Tibial artery (tissue), 4 donors: ENCODE data around the gene STBD1.

ENCODE experiments used
- DNase-seq, 2 donors: peaks; one replicate each; pipeline ENCODE4 v3.0.0-alpha.2; 2019
- H3K27ac ChIP-seq, 2 donors: fragments of 200-600 bp; sonication (generic) in 1 of 2; 1 replicate in 1 of 2; 2 replicates in 1 of 2; pipeline ENCODE4 v1.5.1; 2018 to 2019; ENCODE audit warnings: mild to moderate bottlenecking in 1 of 2
- H3K27me3 ChIP-seq, 2 donors: fragments of 200-600 bp; sonication (generic) in 1 of 2; one replicate each; pipeline versions ENCODE4 v1.5.1 to v1.6.0; 2016 to 2019
- H3K36me3 ChIP-seq, 3 donors: fragments of 200-600 bp; sonication (generic) in 2 of 3; one replicate each; pipeline ENCODE4 v1.5.1; 2016 to 2019; ENCODE audit warnings: mild to moderate bottlenecking in 2 of 3
- H3K4me1 ChIP-seq, 4 donors: fragments of 200-600 bp; sonication (generic) in 2 of 4; 1 replicate in 3 of 4; 2 replicates in 1 of 4; pipeline ENCODE4 v1.5.1; 2016 to 2019
- H3K4me3 ChIP-seq, 2 donors: fragments of 200-600 bp; sonication (generic) in 1 of 2; 1 replicate in 1 of 2; 2 replicates in 1 of 2; pipeline ENCODE4 v1.5.1; 2018 to 2019; ENCODE audit warnings: mild to moderate bottlenecking in 2 of 2
- H3K9me3 ChIP-seq, 3 donors: fragments of 200-600 bp; sonication (generic) in 1 of 3; one replicate each; pipeline ENCODE4 v1.5.1; 2016 to 2019
- intact Hi-C: fragments of 100-400 bp; cut with DNase I; formaldehyde crosslinking; loops from one replicate; pipeline ENCODE4 v1.15.0; 2023; ENCODE audit warnings: low total_unique reads
- TF ChIP-seq, protein P1 (sequence below), 2 experiments: fragments of 200-600 bp in 1 of 2; fragments of 450-650 bp in 1 of 2; IDR thresholded peaks; one replicate each; pipeline ENCODE4 v1.5.1; 2017 to 2019; ENCODE audit warnings: antibody characterized with exemption in 2 of 2, mild to moderate bottlenecking in 1 of 2, moderate library complexity in 1 of 2

STBD1 gene

DNA sequence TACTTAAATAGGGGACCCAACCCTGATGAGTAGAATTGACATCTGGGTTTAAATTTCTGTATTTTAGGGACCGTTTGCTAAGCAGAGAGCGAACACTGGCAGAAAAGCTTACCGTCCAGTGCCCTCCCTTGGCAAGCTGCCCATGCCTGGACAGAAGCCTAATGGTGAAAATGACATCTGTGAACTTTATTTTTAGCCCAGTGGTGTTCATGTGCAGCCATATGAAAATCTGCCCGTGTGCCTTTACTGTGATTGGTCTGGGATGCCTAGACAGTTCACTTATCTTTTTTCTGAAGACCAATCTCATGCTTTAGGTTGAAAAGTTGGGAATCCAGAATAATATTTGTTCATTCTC is 1.1 kb downstream of the STBD1 start:
- TF ChIP-seq, protein P1, sequence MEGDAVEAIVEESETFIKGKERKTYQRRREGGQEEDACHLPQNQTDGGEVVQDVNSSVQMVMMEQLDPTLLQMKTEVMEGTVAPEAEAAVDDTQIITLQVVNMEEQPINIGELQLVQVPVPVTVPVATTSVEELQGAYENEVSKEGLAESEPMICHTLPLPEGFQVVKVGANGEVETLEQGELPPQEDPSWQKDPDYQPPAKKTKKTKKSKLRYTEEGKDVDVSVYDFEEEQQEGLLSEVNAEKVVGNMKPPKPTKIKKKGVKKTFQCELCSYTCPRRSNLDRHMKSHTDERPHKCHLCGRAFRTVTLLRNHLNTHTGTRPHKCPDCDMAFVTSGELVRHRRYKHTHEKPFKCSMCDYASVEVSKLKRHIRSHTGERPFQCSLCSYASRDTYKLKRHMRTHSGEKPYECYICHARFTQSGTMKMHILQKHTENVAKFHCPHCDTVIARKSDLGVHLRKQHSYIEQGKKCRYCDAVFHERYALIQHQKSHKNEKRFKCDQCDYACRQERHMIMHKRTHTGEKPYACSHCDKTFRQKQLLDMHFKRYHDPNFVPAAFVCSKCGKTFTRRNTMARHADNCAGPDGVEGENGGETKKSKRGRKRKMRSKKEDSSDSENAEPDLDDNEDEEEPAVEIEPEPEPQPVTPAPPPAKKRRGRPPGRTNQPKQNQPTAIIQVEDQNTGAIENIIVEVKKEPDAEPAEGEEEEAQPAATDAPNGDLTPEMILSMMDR (IDR thresholded peaks at IDR 0.05), result no peak
- H3K36me3 ChIP-seq, result peaks cover 0 to 13% (median 9%) of the 10 kb centered on the region in 3 donors
- peak overlapping the region; percentile 76 to 85 for H3K4me3 ChIP-seq
- H3K27ac ChIP-seq, result peak overlapping the region; percentile 91 to 97
- H3K9me3 ChIP-seq, result no peaks in the 10 kb centered on the region
- no peaks in the 10 kb centered on the region for H3K27me3 ChIP-seq
- DNase-seq, result peak in 1 of 2 donors; percentile 30
- peaks cover 0 to 38% (median 24%) of the 10 kb centered on the region in 4 donors for H3K4me1 ChIP-seq
- intact Hi-C loops, result loop anchor here (2.0 to 5.0 kb wide), 3 partner anchors 95 to 1555 kb away; partner anchors contain the start of genes MRPL1, SCARB2 and SDAD1

DNA sequence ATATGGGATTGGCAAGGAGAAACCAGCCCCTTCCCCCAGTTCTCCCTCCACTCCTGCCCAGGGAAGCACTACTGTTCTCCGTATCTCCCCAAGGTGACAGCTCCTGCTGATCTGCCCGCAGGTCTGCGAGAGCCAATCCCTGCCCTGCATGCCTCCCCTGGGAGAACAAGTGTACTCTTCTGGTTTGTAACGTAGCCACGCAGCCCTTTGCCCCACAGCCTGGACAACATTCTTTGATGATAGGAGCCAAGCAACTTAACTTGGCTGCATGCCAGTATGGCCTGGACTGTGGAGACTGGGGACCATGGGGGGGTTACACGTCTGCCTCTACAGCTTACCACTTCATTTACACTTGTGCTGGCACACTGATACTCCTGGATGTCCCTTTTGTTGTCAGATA is 2.0 kb downstream of the STBD1 start:
- DNase-seq, result no peak
- intact Hi-C loops, result loop anchor here (5.0 kb wide), 2 partner anchors 316 to 1554 kb away; partner anchors contain the start of genes MRPL1 and SDAD1
- Histone ChIP-seq H3K36me3 (peaks cover 0 to 13% (median 12%) of the 10 kb centered on the region in 3 donors), H3K27me3 (no peaks in the 10 kb centered on the region), H3K27ac (peak overlapping the region; percentile 40 to 97), H3K4me3 (peak overlapping the region in 1 of 2 donors; percentile 16), H3K4me1 (peaks cover 0 to 38% (median 24%) of the 10 kb centered on the region in 4 donors), H3K9me3 (no peaks in the 10 kb centered on the region)
- TF ChIP-seq, protein P1 (IDR thresholded peaks at IDR 0.05), result no peak

DNA sequence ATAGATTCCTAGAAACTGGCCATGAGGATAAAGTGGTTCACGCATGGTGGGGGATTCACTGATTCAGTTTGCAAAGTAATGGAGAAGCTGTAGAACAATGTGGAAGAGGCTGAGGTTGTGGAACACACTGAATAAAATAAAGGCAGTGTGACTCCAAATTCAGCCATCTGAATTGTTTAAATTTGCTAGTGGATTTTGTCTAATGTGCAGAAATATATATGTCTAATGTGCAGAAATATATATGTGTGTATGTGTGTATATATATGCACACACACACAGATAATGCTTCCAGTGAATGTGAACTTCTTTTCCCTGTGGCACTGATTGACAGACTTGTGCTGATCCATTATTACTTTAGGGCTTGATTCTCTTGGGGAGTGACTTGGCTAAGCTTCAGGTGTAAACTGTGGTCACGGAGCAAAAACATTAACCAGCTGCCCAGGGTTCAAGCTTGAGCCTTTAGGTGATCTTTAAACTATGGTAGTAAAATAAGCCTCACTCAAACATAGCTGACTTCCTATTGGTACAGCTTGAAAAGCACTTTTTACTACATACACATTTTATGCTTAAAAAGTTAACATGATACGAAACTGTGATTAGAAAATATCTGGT is 3.5 kb downstream of the STBD1 start:
- TF ChIP-seq, protein P1 (IDR thresholded peaks at IDR 0.05), result no peak
- Histone ChIP-seq H3K4me3 (no peak overlapping the region), H3K27me3 (no peaks in the 10 kb centered on the region), H3K9me3 (no peaks in the 10 kb centered on the region), H3K27ac (no peak overlapping the region), H3K36me3 (peaks cover 0 to 14% (median 13%) of the 10 kb centered on the region in 3 donors), H3K4me1 (peaks cover 0 to 34% (median 21%) of the 10 kb centered on the region in 4 donors)
- intact Hi-C loops, result loop anchor here (5.0 kb wide), 2 partner anchors 318 to 1552 kb away; partner anchors contain the start of genes MRPL1 and SDAD1
- DNase-seq, result no peak

DNA sequence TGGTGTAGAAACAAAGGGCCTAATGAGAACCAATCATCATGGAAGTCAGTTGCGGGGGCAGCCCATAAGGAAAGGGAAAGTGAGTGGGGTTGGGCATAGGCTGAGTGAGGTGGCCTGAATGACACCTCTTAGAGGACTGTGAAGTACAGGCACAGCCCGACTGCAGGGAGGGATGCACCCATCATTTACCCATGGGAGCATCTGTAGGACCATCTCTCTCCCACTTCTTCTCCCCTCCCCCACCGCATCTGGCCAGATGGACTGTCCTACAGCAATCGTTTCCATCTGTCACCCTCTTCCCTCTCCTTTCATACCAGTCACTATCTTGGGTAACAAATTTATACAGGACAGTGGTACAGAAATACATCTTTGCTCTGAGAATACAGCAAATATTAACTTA is 4.2 kb downstream of the STBD1 start:
- intact Hi-C loops, result no loop called here
- DNase-seq, result no peak
- Histone ChIP-seq H3K36me3 (peaks cover 0 to 14% (median 13%) of the 10 kb centered on the region in 3 donors), H3K9me3 (peaks cover 0 to 2% (median 0%) of the 10 kb centered on the region in 3 donors), H3K4me3 (no peak overlapping the region), H3K4me1 (peaks cover 0 to 28% (median 14%) of the 10 kb centered on the region in 4 donors), H3K27ac (no peak overlapping the region), H3K27me3 (no peaks in the 10 kb centered on the region)
- TF ChIP-seq, protein P1 (IDR thresholded peaks at IDR 0.05), result no peak

DNA sequence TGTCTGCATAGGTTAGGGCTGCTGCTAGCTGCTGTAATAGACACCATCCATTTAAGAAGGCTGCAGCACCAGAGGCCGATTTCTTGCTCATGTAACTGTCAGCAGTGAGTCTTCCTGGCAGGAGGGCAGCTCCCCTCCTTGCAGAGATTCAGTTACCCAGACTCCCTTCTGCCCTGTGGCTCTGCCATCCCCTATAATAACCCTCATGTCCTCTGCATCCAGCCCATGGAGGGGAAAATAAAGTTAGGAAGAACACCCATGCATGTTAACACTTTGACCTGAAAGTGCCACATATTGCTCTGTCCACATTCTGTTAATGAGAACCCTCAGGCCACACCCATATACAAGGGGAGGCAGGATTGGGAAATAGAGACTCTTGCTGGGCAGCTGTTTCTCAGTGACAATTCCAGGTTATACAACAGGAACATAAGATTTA is 5.4 kb downstream of the STBD1 start:
- DNase-seq, result no peak
- TF ChIP-seq, protein P1 (IDR thresholded peaks at IDR 0.05), result no peak
- no peak overlapping the region for H3K27ac ChIP-seq
- H3K4me3 ChIP-seq, result no peak overlapping the region
- H3K36me3 ChIP-seq, result peaks cover 0 to 14% (median 13%) of the 10 kb centered on the region in 3 donors
- peaks cover 0 to 6% (median 6%) of the 10 kb centered on the region in 3 donors for H3K9me3 ChIP-seq
- intact Hi-C loops, result no loop called here
- H3K4me1 ChIP-seq, result peaks cover 0 to 27% (median 14%) of the 10 kb centered on the region in 4 donors
- H3K27me3 ChIP-seq, result no peaks in the 10 kb centered on the region
